Measurements from ENCODE around the gene EDA2R.

GRCh38 chrX:66676990-66677389 lies 38.1 kb upstream of the EDA2R start:
- TF ChIP-seq CTCF (optimal IDR thresholded peaks at IDR 0.05 in 1 of 3, IDR thresholded peaks at IDR 0.05 in 1 of 3, conservative IDR thresholded peaks at IDR 0.05 in 1 of 3; ENCODE audit: extremely low read depth in 1 of 3, insufficient read depth in 2 of 3, low read length in 3 of 3) (no peak), EZH2 (IDR thresholded peaks at IDR 0.05; ENCODE audit: low read length) (no peak)
